ENCODE data around the gene HECTD1.
"Not testable (repeated sequence)": the region's sequence is repeated elsewhere in the genome, so short reads cannot be mapped to it uniquely, and the experiment has no call there.

HECTD1 gene

GRCh38 chr14:31192544-31192943 lies 15.0 kb downstream of the HECTD1 start:
- DNase-seq: not testable (repeated sequence)

- no peak for DNase-seq
These were observed 16.8 kb downstream of the HECTD1 start for GRCh38 chr14:31190717-31191263.

- DNase-seq: no peak
These were observed 17.4 kb downstream of the HECTD1 start for GRCh38 chr14:31190219-31190603.

- no peak for DNase-seq
These were observed 18.0 kb downstream of the HECTD1 start for GRCh38 chr14:31189346-31190218.

- DNase-seq: no peak
These were observed 18.8 kb downstream of the HECTD1 start for GRCh38 chr14:31188744-31189143.

- DNase-seq: not testable (repeated sequence)
These were observed 25.6 kb downstream of the HECTD1 start for GRCh38 chr14:31182016-31182415.

GRCh38 chr14:31181271-31181670 lies 26.3 kb downstream of the HECTD1 start:
- DNase-seq: no peak

- no peak for DNase-seq
These were observed 27.1 kb downstream of the HECTD1 start for GRCh38 chr14:31180299-31181051.

GRCh38 chr14:31174433-31174832 lies 33.2 kb downstream of the HECTD1 start:
- DNase-seq: no peak

GRCh38 chr14:31173120-31173837 lies 34.3 kb downstream of the HECTD1 start:
- no peak for DNase-seq

GRCh38 chr14:31172084-31172483 lies 35.5 kb downstream of the HECTD1 start:
- DNase-seq: no peak

- DNase-seq: no peak
These were observed 37.2 kb downstream of the HECTD1 start for GRCh38 chr14:31170411-31170810.

GRCh38 chr14:31169877-31170276 lies 37.7 kb downstream of the HECTD1 start:
- no peak for DNase-seq

GRCh38 chr14:31167032-31167431 lies 40.6 kb downstream of the HECTD1 start:
- no peak for DNase-seq

GRCh38 chr14:31166271-31166561 lies 41.4 kb downstream of the HECTD1 start:
- DNase-seq: no peak

GRCh38 chr14:31164115-31164514 lies 43.5 kb downstream of the HECTD1 start:
- DNase-seq: no peak

- DNase-seq: no peak
These were observed 44.5 kb downstream of the HECTD1 start for GRCh38 chr14:31162910-31163649.

GRCh38 chr14:31161274-31161673 lies 46.3 kb downstream of the HECTD1 start:
- no peak for DNase-seq

GRCh38 chr14:31159682-31160296 lies 47.8 kb downstream of the HECTD1 start:
- DNase-seq: no peak

GRCh38 chr14:31154956-31155355 lies 52.6 kb downstream of the HECTD1 start:
- DNase-seq: no peak

- no peak for DNase-seq
These were observed 65.0 kb downstream of the HECTD1 start for GRCh38 chr14:31142455-31143087.

Data from NCI-H1105 (cell line).